IMR-90 (cell line): ENCODE data around the gene FOXP1. TPM values are rescaled to one million over a fixed set of nuclear protein-coding genes. Genes with fewer than 3 reads are reported as not detected.
A peak's percentile ranks its signal among the peaks of the same experiment; 100 is the strongest.

Experiments
- ATAC-seq: fragments of 200-7000 bp; cut with Tn5 transposase; 2 replicates; pipeline ENCODE4 v1.9.1; 2020; ENCODE audit warnings: low read depth, mild to moderate bottlenecking, moderate library complexity
- BruUV-seq: library from RNA; stranded (reverse); fragments of 400-500 nt; replicated peaks from 2 replicates; lab custom pipeline; 2021; lab: Mats Ljungman, UMichigan
- CTCF ChIA-PET: fragments of 300-600 bp; formaldehyde crosslinking; extraction: SDS; loops from one replicate; lab custom pipeline; 2021; ENCODE audit warnings: antibody characterized with exemption; lab: Yijun Ruan, JAX
- POLR2A ChIA-PET: fragments of 300-600 bp; sonication (Branson Sonifier 250); formaldehyde crosslinking; loops from one replicate; lab custom pipeline; 2022; ENCODE audit warnings: antibody characterized with exemption; ENCODE audit not compliant: unreplicated experiment; lab: Charles Lee
- DNase-seq: peaks from one replicate; pipeline ENCODE4 v3.0.0; 2013
- H2AFZ ChIP-seq: replicated peaks from 2 replicates; pipeline ENCODE3; 2013; ENCODE audit warnings: low read length, mild to moderate bottlenecking; ENCODE audit not compliant: poor library complexity
- H2AK5ac ChIP-seq: 2 replicates; pipeline ENCODE4 v1.6.1; 2013; ENCODE audit warnings: low read depth, low read length, inconsistent platforms
- H2AK9ac ChIP-seq: replicated peaks from 2 replicates; pipeline ENCODE3; 2013; ENCODE audit warnings: mild to moderate bottlenecking, low read depth, low read length, moderate library complexity; ENCODE audit not compliant: poor library complexity
- H2BK120ac ChIP-seq: 2 replicates; pipeline ENCODE4 v1.6.1; 2013; ENCODE audit warnings: low read depth, low read length, inconsistent platforms
- H2BK15ac ChIP-seq: 3 replicates; pipeline ENCODE4 v1.6.1; 2013; ENCODE audit warnings: low read depth, low read length, inconsistent platforms
- H2BK20ac ChIP-seq: 2 replicates; pipeline ENCODE4 v1.6.1; 2013; ENCODE audit warnings: low read depth, mild to moderate bottlenecking, inconsistent platforms, low read length, moderate library complexity
- H2BK5ac ChIP-seq: 2 replicates; pipeline ENCODE4 v1.6.1; 2013; ENCODE audit warnings: mild to moderate bottlenecking, low read depth, low read length, inconsistent platforms; ENCODE audit not compliant: poor library complexity, severe bottlenecking
- H3K14ac ChIP-seq: replicated peaks from 2 replicates; pipeline ENCODE4 v1.6.1; 2013; ENCODE audit warnings: low read depth, low read length, inconsistent platforms
- H3K18ac ChIP-seq: 2 replicates; pipeline ENCODE4 v1.6.1; 2013; ENCODE audit warnings: low read depth, low read length, control low read depth
- H3K23ac ChIP-seq: 2 replicates; pipeline ENCODE4 v1.6.1; 2013; ENCODE audit warnings: low read depth, low read length, inconsistent platforms
- H3K27ac ChIP-seq: 2 replicates; pipeline ENCODE4 v1.5.1; 2013; ENCODE audit warnings: mild to moderate bottlenecking, control low read depth, low read length; ENCODE audit not compliant: insufficient read depth
- H3K27me3 ChIP-seq: 2 replicates; pipeline ENCODE4 v1.6.1; 2013; ENCODE audit warnings: low read length; ENCODE audit not compliant: control insufficient read depth, insufficient read depth
- H3K36me3 ChIP-seq: 2 replicates; pipeline ENCODE4 v1.6.1; 2013; ENCODE audit warnings: low read length, mixed read lengths; ENCODE audit not compliant: control insufficient read depth, insufficient read depth
- H3K4ac ChIP-seq: 2 replicates; pipeline ENCODE4 v1.6.1; 2013; ENCODE audit warnings: low read depth, low read length, inconsistent platforms
- H3K4me1 ChIP-seq: 2 replicates; pipeline ENCODE4 v1.6.1; 2013; ENCODE audit warnings: low read length, mixed read lengths; ENCODE audit not compliant: control insufficient read depth, insufficient read depth
- H3K4me2 ChIP-seq: 2 replicates; pipeline ENCODE4 v1.6.1; 2013; ENCODE audit warnings: low read depth, mild to moderate bottlenecking, control low read depth, low read length, moderate library complexity
- H3K4me3 ChIP-seq: 2 replicates; pipeline ENCODE4 v1.5.1; 2013; ENCODE audit warnings: low read depth, mild to moderate bottlenecking, control low read depth, low read length, moderate library complexity; ENCODE audit not compliant: insufficient read depth
- H3K56ac ChIP-seq: 2 replicates; pipeline ENCODE4 v1.6.1; 2013; ENCODE audit warnings: low read length, inconsistent platforms; ENCODE audit not compliant: insufficient read depth; ENCODE audit errors: extremely low read depth
- H3K79me1 ChIP-seq, 2 experiments: 2 replicates each; pipeline ENCODE4 v1.6.1; 2013; ENCODE audit warnings: low read length in 2 of 2, inconsistent platforms in 1 of 2, low read depth in 1 of 2
- H3K9ac ChIP-seq: 2 replicates; pipeline ENCODE4 v1.6.1; 2013; ENCODE audit warnings: low read depth, low read length, control low read depth
- H3K9me1 ChIP-seq: 2 replicates; pipeline ENCODE4 v1.6.1; 2013; ENCODE audit warnings: low read length, inconsistent platforms; ENCODE audit not compliant: insufficient read depth
- H3K9me3 ChIP-seq: 2 replicates; pipeline ENCODE4 v1.6.1; 2013; ENCODE audit warnings: low read length; ENCODE audit not compliant: control insufficient read depth, insufficient read depth
- H4K20me1 ChIP-seq: 2 replicates; pipeline ENCODE4 v1.6.1; 2013; ENCODE audit warnings: low read length, inconsistent platforms; ENCODE audit not compliant: insufficient read depth
- H4K5ac ChIP-seq: 2 replicates; pipeline ENCODE4 v1.6.1; 2013; ENCODE audit warnings: mild to moderate bottlenecking, low read depth, low read length, control low read depth
- H4K8ac ChIP-seq, 2 experiments: 2 replicates each; pipeline ENCODE4 v1.6.1; 2013; ENCODE audit warnings: low read depth in 2 of 2, low read length in 2 of 2, control low read depth in 1 of 2, inconsistent platforms in 1 of 2
- H4K91ac ChIP-seq: 2 replicates; pipeline ENCODE4 v1.6.1; 2013; ENCODE audit warnings: low read depth, low read length, inconsistent platforms; ENCODE audit not compliant: insufficient read depth
- CEBPB ChIP-seq: IDR thresholded peaks from 2 replicates; pipeline ENCODE4 v1.6.1; 2012; ENCODE audit warnings: low read depth, low read length, improper control_type of control experiment
- MAFK ChIP-seq: IDR thresholded peaks from 2 replicates; pipeline ENCODE4 v1.6.1; 2012; ENCODE audit warnings: low read depth, low read length, improper control_type of control experiment
- NFE2L2 ChIP-seq: fragments of 150-350 bp; IDR thresholded peaks from 2 replicates; pipeline ENCODE4 v1.6.1; 2016; ENCODE audit warnings: low read depth, mild to moderate bottlenecking, low read length
- RAD21 ChIP-seq: IDR thresholded peaks from 2 replicates; pipeline ENCODE4 v1.6.1; 2012; ENCODE audit warnings: low read length, improper control_type of control experiment
- WGBS, 2 experiments: methylation state at CpG; one replicate each; pipeline versions ENCODE4 v1.1.5 to v1.1.7; 2013; ENCODE audit warnings: missing lambda C conversion rate in 2 of 2; ENCODE audit not compliant: insufficient read length in 1 of 2; ENCODE audit errors: extremely low coverage in 2 of 2; 5-methylcytosine and 5-hydroxymethylcytosine counted together
- dilution Hi-C: fragments of 300-500 bp; cut with HindIII; formaldehyde crosslinking; loops from one replicate; pipeline ENCODE4 v1.14.3; 2018; ENCODE audit warnings: low sequenced_read_pairs; ENCODE audit not compliant: unreplicated experiment
- in situ Hi-C: fragments of 300-500 bp; cut with MboI; formaldehyde crosslinking; loops from 3 replicates; pipeline ENCODE4 v1.14.3; 2019; ENCODE audit warnings: low sequenced_read_pairs, inconsistent platforms, mixed read lengths
- intact Hi-C: fragments of 100-400 bp; cut with micrococcal nuclease; formaldehyde crosslinking; loops from 2 replicates; pipeline ENCODE4 v1.10.0; 2022
- polyA plus RNA-seq, 3 experiments: library from polyadenylated mRNA; depleted of rRNA; stranded (reverse); fragments of >200 nt; gene quantifications; 2 replicates each; pipeline ENCODE4 v1.2.3, GENCODE V29; 2012; ENCODE audit warnings: low replicate concordance in 1 of 3
- total RNA-seq: library from RNA; depleted of rRNA; stranded (reverse); fragments of >200 nt; gene quantifications from 2 replicates; pipeline ENCODE4 v1.2.3, GENCODE V29; 2012

FOXP1 gene
- total and polyA plus RNA-seq, 2 of the 4 experiments (the other 2 are of a cell fraction), result 37.0 to 132 TPM

DNA sequence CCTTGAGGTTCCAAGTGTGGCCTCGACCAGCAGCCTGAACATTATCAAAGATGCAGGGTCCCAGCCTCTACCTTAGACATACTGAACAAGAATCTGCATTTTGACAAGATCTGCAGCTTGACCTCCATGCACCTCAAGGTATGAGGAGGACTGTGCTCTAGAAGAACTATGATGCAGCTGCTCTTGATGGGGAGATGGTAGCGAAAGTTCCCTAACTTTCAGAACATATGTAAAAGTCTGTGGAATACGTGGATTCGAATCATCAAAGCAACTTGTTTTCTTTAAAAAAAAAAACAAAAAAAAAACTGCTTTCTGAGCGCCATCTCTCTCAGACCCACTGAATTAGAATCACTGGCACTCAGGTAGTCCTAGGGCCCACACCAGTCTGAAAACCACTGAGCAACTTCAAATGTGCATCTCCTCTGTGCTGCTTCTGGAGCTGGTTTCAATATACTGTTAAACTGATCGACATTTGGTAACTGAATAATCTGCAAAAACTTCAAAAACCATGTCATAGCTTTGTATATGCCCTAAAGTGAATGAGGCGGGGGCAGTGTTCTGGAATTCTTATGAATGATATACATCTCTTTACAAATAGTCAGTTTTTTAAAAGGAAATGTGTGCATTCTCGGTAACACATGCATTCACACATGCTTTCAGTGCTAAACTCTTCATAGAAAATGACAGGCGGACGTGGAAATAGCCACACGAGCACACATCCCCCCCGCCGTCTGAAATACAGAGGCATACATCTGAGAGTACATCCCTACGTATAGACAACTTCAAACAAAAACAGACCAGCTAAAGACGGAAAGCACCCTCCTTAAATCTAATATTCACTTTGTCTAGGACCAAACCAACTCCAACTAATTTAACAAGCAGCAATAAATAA is 128.8 kb downstream of the FOXP1 start:
- peaks cover 25 to 62% of the 10 kb centered on the region in 2 experiments; a peak in 3 of 4 replicates for H3K79me1 ChIP-seq
- H3K23ac ChIP-seq, result peak overlapping the region; percentile 55
- no peak overlapping the region; the same call in 1 of the 2 replicates for H3K18ac ChIP-seq
- H2BK15ac ChIP-seq, result peak overlapping the region; percentile 36; the same call in 1 of the 3 replicates
- H4K5ac ChIP-seq, result peak overlapping the region; percentile 47; the same call in 1 of the 2 replicates
- in situ Hi-C loops, result no loop called here
- peaks cover 5% of the 10 kb centered on the region for H3K9me1 ChIP-seq
- no peak overlapping the region for H3K56ac ChIP-seq
- no peak overlapping the region for H2BK5ac ChIP-seq
- POLR2A ChIA-PET, result interaction anchor here (0.6 kb wide), 1 partner anchor 400 kb away, joined by 3 read pairs; no protein-coding TSS in a partner anchor
- H4K91ac ChIP-seq, result peak overlapping the region; percentile 24; the same call in 1 of the 2 replicates
- H3K27ac ChIP-seq, result no peak overlapping the region
- no peak overlapping the region for H2AFZ ChIP-seq
- intact Hi-C loops, result loop anchor here (5.0 to 10.0 kb wide), 2 partner anchors 128 to 470 kb away; partner anchors contain the start of gene FOXP1
- DNase-seq (no peak), ATAC-seq (no peak)
- H3K4me1 ChIP-seq, result peaks cover 9% of the 10 kb centered on the region
- WGBS, 2 experiments, result 88% methylated on average over 6 of the region's 15 CpGs; no CpG with 5 or more reads in 1 of the 2 experiments
- H3K4ac ChIP-seq, result peak overlapping the region; percentile 45
- 0 out of 2 replicates have a peak overlapping the region, but pooled peaks have one; percentile 15 for H2AK5ac ChIP-seq
- no peak overlapping the region for H3K4me3 ChIP-seq
- BruUV-seq, result no TSS peak
- H3K14ac ChIP-seq, result peak overlapping the region; percentile 43; the same call in 1 of the 2 replicates
- H3K9ac ChIP-seq, result no peak overlapping the region
- CTCF ChIA-PET, result interaction anchor here (0.5 to 0.7 kb wide), 3 partner anchors 248 to 923 kb away, joined by 3 to 4 read pairs (median 3); no protein-coding TSS in a partner anchor
- no peaks in the 10 kb centered on the region for H3K36me3 ChIP-seq
- dilution Hi-C loops, result no loop called here
- H2AK9ac ChIP-seq, result no peak overlapping the region
- no peak overlapping the region for H3K4me2 ChIP-seq
- no peak overlapping the region; a peak in 1 of 4 replicates for H4K8ac ChIP-seq
- H2BK120ac ChIP-seq, result peak overlapping the region; percentile 12; the same call in 1 of the 2 replicates
- no peaks in the 10 kb centered on the region for H4K20me1 ChIP-seq
- no peaks in the 10 kb centered on the region for H3K9me3 ChIP-seq
- no peaks in the 10 kb centered on the region for H3K27me3 ChIP-seq
- TF ChIP-seq MAFK (no peak), NFE2L2 (no peak), RAD21 (no peak), CEBPB (no peak)
- 0 out of 2 replicates have a peak overlapping the region, but pooled peaks have one; percentile 0 for H2BK20ac ChIP-seq
